GM19372 (cell line): ENCODE results near the gene ZC3H12A.
"Not testable (repeated sequence)": the region's sequence is repeated elsewhere in the genome, so short reads cannot be mapped to it uniquely, and the experiment has no call there.

Experiments
- ATAC-seq: cut with Tn5 transposase; IDR thresholded peaks from one replicate; pipeline ENCODE4 v1.9.1; 2021; ENCODE audit warnings: mild to moderate bottlenecking, low read depth, moderate library complexity; ENCODE audit not compliant: unreplicated experiment

The ZC3H12A gene

DNA sequence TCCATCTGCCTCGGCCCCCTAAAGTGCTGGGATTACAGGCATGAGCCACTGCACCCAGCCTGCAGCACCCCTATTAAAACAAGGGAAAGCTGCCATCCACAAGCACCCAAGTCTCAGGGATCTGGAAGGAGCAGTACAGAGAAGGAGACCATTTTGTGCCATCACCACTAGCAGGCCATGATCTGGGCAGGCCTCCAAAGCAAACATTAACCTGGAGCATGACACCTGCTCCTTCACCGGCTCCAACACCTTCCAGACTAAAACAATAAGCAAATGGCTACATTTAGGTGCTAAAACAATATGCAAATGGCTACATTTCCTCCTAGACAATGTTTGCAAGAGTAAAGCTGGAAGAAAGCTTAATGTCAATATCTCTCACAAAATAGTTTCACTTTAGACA, 23.5 kb downstream of the ZC3H12A start:
- ATAC-seq: no peak

DNA sequence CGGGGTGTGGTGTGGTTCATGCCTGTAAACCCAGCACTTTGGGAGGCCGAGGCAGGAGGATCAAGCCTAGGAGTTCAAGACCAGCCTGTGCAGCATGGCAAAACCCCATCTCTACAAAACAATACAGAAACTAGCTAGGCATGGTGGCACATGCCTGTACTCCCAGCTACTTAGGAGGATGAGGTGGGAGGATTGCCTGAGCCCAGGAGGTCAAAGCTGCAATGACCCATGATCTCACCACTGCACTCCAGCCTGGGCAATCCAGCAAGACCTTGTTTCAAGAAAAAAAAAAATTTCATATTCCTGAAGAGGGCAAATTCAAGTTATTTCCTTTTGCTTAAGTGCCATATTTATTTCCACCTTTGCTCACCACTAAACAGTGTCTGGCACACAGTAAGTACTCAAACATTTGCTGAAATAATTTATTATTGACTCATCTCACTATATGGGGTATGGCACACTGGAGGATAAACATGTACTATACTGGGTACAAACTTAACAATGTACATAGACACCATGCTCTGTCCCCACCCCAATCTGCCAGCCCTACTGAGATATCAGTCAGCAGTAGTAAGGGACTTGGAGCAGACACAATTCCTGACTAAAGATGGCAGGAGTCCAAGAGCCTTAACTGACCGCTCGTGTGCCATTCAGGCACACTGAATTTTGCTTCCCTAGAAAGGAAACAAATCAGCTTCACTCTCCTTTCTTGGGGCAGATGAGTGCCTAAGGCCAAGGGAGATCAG, 24.7 kb downstream of the ZC3H12A start:
- ATAC-seq: no peak

GRCh38 chr1:37501661-37502060, 27.3 kb downstream of the ZC3H12A start:
- no peak for ATAC-seq

DNA sequence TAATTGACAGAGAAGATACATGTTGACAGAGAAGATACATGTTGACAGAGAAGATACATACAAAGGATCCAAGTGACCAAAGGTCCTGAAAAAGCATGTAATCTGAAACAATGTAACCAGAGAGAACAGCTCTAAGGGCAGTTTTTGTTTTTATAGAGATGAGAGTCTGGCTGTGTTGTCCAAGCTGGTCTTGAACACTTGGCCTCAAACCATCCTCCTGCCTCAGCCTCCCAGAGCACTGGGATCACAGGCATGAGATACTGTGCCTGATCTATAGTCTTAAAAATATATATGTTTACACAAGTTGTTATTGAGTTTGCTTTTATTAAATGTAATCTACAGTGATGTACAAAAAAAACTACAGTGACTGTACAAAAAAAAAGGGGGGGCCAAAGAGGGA, 27.7 kb downstream of the ZC3H12A start:
- ATAC-seq: no peak

GRCh38 chr1:37502791-37503190, 28.4 kb downstream of the ZC3H12A start:
- ATAC-seq: not testable (repeated sequence)

DNA sequence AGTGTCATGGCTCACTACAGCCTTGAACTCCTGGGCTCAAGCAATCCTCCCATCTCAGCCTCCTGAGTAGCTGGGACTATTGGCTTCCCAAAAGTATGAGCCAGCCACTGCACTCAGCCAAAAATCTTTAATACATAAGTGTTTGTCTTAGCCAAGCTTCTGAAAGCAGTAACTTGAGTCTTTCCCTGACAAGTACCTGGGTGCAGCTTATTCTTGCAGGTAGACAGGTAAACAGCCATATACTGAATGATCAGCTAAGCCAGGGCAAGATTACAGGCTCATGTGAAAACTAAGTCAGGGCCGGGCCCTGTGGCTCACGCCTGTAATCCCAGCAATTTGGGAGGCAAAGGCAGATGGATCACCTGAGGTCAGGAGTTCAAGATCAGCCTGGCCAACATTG, 32.4 kb downstream of the ZC3H12A start:
- ATAC-seq: no peak

- no peak for ATAC-seq
These were observed 34.8 kb downstream of the ZC3H12A start for GRCh38 chr1:37509181-37509580.

DNA sequence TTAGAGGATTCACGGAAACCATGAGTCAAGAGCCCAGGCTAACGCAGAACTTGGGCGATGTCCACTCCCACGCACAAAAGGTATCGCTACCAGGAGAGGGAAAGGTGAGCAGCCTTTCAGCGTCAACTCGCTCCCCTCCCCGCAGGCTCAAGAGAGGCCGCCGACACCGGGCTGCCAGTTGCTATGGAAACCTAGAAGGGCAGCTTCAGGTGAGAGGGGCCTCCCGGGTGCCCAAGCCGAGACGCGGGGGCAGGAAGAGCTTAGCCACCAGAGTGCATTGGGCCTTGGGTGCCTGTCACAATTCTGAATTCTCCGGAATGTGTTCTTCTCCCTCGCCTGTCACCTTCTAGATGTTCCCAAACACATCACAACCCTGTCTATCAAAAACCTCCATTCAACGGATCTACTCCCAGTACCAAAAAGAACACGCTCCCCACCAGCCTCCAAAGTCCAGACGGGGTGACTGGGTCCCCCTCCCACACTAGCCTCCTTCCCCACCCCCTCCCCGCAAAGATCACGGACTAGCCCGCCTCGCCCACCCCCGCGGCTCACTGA, 39.5 kb downstream of the ZC3H12A start:
- peak; percentile 27 for ATAC-seq

DNA sequence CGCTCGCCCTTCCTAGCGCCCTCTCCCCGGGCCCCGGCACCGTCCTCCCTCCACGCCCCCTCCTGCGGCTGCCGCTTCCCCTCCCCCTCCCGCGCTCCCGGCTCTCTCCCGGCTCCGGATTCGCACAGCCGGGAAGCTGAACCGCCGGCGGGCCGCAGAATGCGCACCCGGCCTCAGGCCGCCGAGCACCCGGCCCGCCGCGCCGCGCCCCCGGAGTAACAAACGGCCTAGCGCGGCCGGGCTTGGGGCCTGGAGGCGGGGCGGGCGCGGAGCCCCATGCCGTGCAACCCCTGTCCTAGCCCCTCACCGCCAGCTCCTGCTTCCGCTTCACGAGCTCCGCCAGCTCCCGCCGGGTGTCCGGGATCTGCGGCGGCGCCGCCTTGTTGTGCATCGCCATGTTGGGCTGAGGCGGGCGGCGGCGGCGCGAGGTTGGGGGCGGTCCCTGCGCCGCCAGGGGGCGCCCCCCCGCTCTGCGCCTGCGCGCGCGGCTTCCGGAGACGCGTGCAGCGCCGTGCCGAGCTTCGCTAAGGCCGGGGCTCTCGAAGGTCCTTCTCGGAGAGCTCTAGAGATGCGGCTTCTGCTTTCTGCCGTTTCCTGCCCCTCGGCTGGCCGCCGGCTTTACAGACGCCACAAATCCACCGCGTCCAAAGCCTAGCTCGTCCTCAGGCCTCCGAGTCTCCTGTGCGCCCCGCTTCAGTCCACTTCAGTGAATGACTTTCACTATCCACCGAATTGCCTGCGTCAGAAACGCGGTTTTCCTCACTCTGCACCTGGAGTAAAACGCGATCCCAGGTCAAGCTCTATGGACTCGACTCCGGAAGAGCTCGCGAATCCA, 40.2 kb downstream of the ZC3H12A start, which contains the start of gene MEAF6:
TSS of gene MEAF6 (minus strand) at position 417 of the 835 bp plus-strand sequence. CDS start at position 397, 20 bp downstream.
- peak; percentile 86 for ATAC-seq

- no peak for ATAC-seq
These were observed 41.0 kb downstream of the ZC3H12A start for GRCh38 chr1:37515185-37516034.

DNA sequence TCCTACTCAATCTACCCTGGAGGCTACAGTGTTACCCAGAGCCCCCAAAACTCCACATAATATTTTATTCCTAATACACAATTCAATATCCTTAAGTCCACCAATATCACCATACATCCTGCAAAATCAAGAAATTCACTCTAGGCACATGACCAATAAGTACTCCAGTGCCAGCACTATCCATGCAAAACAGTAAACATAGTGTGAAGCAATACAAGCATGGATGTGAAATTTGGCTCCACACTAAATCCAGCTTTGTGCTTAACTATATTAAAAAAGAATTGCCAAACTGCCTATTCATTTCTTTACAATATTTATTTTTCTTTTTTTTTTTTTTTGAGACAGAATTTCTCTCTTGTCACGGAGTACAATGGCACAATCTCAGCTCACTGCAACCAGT, 43.2 kb downstream of the ZC3H12A start:
- ATAC-seq: no peak

DNA sequence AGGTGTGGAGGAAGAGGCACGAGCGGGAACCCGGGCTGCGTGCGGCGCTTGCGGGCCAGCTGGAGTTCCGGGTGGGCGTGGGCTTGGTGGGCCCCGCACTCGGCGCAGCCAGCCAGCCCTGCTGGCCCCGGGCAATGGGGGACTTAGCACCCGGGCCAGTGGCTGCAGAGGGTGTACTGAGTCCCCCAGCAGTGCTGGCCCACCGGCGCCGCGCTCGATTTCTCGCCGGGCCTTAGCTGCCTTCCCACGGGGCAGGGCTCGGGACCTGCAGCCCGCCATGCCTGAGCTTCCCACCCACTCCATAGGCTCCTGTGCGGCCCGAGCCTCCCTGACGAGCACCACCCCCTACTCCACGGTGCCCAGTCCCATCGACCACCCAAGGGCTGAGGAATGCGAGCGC, 43.9 kb downstream of the ZC3H12A start:
- not testable (repeated sequence) for ATAC-seq

DNA sequence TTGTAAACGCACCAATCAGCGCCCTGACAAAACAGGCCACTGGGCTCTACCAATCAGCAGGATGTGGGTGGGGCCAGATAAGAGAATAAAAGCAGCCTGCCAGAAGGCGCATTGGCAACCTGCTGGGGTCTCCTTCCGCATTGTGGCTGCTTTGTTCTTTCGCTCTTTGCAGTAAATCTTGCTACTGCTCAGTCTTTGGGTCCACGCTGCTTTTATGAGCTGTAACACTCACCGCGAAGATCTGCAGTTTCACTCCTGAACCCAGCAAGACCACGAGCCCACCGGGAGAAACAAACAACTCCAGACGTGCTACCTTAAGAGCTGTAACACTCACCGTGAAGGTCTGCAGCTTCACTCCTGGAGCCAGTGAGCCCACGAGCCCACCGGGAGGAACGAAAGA, 44.5 kb downstream of the ZC3H12A start:
- not testable (repeated sequence) for ATAC-seq

DNA sequence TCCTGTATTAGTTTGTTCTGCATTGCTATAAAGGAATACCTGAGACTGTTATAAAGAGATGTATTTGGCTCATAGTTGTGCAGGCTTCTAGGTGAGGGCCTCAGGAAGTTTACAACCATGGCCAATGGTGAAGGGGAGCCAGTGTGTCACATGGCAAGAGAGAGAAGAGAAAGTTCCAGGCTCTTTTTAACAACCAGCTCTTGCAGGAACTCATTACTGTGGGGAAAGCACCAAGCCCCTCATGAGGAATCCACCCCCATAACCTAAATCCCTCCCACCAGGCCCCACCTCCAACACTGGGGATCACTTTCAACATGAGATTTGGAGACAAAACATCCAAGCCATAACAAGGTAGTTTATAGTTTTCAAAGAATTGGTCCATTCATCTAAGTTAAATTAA, 45.2 kb downstream of the ZC3H12A start:
- no peak for ATAC-seq

DNA sequence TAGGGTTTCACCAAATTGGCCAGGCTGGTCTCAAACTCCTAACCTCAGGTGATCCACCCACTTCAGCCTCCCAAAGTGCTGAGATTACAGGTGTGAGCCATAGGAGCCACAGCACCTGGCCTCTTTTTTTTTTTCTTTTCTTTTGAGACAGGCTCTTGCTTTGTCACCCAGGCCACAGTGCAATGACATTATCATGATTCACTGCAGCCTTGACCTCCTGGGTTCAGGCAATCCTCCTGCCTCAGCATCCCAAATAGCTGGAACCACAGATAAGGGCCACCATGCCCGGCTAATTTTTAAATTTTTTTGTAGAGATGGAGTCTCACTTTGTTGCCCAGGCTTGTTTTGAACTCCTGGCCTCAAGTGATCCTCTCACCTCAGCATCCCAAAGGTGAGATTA, 55.5 kb downstream of the ZC3H12A start:
- ATAC-seq: not testable (repeated sequence)

- not testable (repeated sequence) for ATAC-seq
These were observed 58.2 kb downstream of the ZC3H12A start for GRCh38 chr1:37532418-37533156.

- no peak for ATAC-seq
These were observed 59.1 kb downstream of the ZC3H12A start for GRCh38 chr1:37533317-37534093.
